Smooth muscle cell (in vitro differentiated cells): ENCODE data around the gene CYLD. TPM values are rescaled to one million over a fixed set of nuclear protein-coding genes. Genes with fewer than 3 reads are reported as not detected.

ENCODE experiments used
- DNase-seq: peaks from one replicate; lab custom pipeline; 2025; ENCODE audit not compliant: unreplicated experiment; lab: John Stamatoyannopoulos, UW
- H2AFZ ChIP-seq: fragments of 200-600 bp; sonication (generic); 2 replicates; pipeline ENCODE4 v1.6.0; 2016; ENCODE audit warnings: antibody characterized with exemption, low read depth, mild to moderate bottlenecking
- H3F3A ChIP-seq: fragments of 200-600 bp; sonication (generic); 2 replicates; pipeline ENCODE4 v1.6.0; 2017; ENCODE audit warnings: antibody characterized with exemption, low read depth
- H3K27ac ChIP-seq: fragments of 200-600 bp; sonication (generic); 2 replicates; pipeline ENCODE4 v1.5.1; 2016; ENCODE audit warnings: low read depth, mild to moderate bottlenecking
- H3K27me3 ChIP-seq: fragments of 200-600 bp; sonication (generic); 2 replicates; pipeline ENCODE4 v1.6.1; 2016; ENCODE audit warnings: low read depth, mild to moderate bottlenecking
- H3K36me3 ChIP-seq: fragments of 200-600 bp; sonication (generic); 2 replicates; pipeline ENCODE4 v1.5.1; 2016; ENCODE audit warnings: low read depth
- H3K4me1 ChIP-seq: fragments of 200-600 bp; sonication (generic); 2 replicates; pipeline ENCODE4 v1.5.1; 2016; ENCODE audit warnings: low read depth
- H3K4me2 ChIP-seq: fragments of 200-600 bp; sonication (generic); 2 replicates; pipeline ENCODE4 v1.6.0; 2016; ENCODE audit warnings: mild to moderate bottlenecking
- H3K4me3 ChIP-seq: fragments of 200-600 bp; sonication (generic); 2 replicates; pipeline ENCODE4 v1.5.1; 2016; ENCODE audit warnings: mild to moderate bottlenecking
- H3K79me2 ChIP-seq: fragments of 200-600 bp; sonication (generic); 2 replicates; pipeline ENCODE4 v1.6.0; 2016; ENCODE audit warnings: low read depth, mild to moderate bottlenecking
- H3K9ac ChIP-seq: fragments of 200-600 bp; sonication (generic); 2 replicates; pipeline ENCODE4 v1.6.0; 2016; ENCODE audit warnings: low read depth
- H3K9me3 ChIP-seq: fragments of 200-600 bp; sonication (generic); replicated peaks from 2 replicates; pipeline ENCODE4 v1.5.1; 2016; ENCODE audit warnings: low read depth
- H4K20me1 ChIP-seq: fragments of 200-600 bp; sonication (generic); 2 replicates; pipeline ENCODE4 v1.6.0; 2016; ENCODE audit warnings: low read depth
- CTCF ChIP-seq: fragments of 200-600 bp; sonication (generic); IDR thresholded peaks from 2 replicates; pipeline ENCODE4 v1.5.1; 2017; ENCODE audit warnings: borderline replicate concordance, mild to moderate bottlenecking, antibody characterized with exemption; ENCODE audit not compliant: insufficient read depth, poor library complexity, severe bottlenecking
- WGBS: methylation state at CpG from one replicate; pipeline ENCODE4 v1.1.7; 2016; ENCODE audit warnings: low lambda C conversion rate; 5-methylcytosine and 5-hydroxymethylcytosine counted together
- polyA plus RNA-seq: library from polyadenylated mRNA; unstranded; fragments of >200 nt; fragmentation: Nextera tagmentation; extraction: Ambion mirVana; gene quantifications from 2 replicates; pipeline ENCODE4 v1.2.1, GENCODE V29; 2016
- total RNA-seq: library from RNA; depleted of rRNA; stranded (reverse); fragments of >200 nt; gene quantifications from 2 replicates; pipeline ENCODE4 v1.2.3, GENCODE V29; 2014

Gene CYLD
- total and polyA plus RNA-seq, 2 experiments from 2014 or later = 11.3 to 13.8 TPM

- Histone ChIP-seq H3K27me3 (no peaks in the 10 kb centered on the region), H3K9me3 (no peaks in the 10 kb centered on the region), H4K20me1 (peaks cover 3% of the 10 kb centered on the region), H3K27ac (no peak overlapping the region), H3K36me3 (peaks cover 7% of the 10 kb centered on the region), H3K79me2 (no peaks in the 10 kb centered on the region), H3F3A (no peaks in the 10 kb centered on the region), H3K4me3 (no peak overlapping the region), H3K4me1 (no peaks in the 10 kb centered on the region), H2AFZ (no peak overlapping the region), H3K4me2 (no peak overlapping the region), H3K9ac (no peak overlapping the region)
- 96% methylated on average over 4 of the region's 4 CpGs for WGBS
- TF ChIP-seq CTCF = no peak
- no peak for DNase-seq
Observed at GRCh38 chr16:50752471-50753235, 10.8 kb downstream of the CYLD start.

DNA sequence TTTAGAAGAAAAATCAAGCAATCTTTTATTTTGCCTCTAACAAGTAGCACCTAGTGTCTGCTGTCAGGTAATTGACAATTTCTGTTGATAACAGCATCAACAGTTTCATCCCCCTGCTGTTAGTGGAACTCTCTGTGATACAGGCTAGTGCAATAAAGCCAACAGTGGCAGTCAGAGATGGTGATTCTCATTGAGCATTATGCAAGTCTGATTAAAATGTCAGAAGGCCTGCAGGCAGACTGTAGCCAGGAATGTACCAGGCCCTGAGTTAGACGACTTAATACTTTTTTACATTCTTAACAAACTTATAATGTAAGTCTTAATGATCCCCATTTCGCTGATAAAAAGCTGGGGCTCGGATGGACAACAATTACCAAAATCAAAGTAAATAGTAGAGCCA is 14.6 kb downstream of the CYLD start:
- Histone ChIP-seq H3K36me3 (peaks cover 7% of the 10 kb centered on the region), H4K20me1 (peaks cover 12% of the 10 kb centered on the region), H3K4me2 (no peak overlapping the region), H2AFZ (no peak overlapping the region), H3F3A (no peaks in the 10 kb centered on the region), H3K27me3 (no peaks in the 10 kb centered on the region), H3K79me2 (no peaks in the 10 kb centered on the region), H3K9me3 (no peaks in the 10 kb centered on the region), H3K4me3 (no peak overlapping the region), H3K9ac (no peak overlapping the region), H3K27ac (no peak overlapping the region), H3K4me1 (no peaks in the 10 kb centered on the region)
- 85% methylated on average over 3 of the region's 3 CpGs for WGBS
- TF ChIP-seq CTCF = no peak
- DNase-seq = no peak

DNA sequence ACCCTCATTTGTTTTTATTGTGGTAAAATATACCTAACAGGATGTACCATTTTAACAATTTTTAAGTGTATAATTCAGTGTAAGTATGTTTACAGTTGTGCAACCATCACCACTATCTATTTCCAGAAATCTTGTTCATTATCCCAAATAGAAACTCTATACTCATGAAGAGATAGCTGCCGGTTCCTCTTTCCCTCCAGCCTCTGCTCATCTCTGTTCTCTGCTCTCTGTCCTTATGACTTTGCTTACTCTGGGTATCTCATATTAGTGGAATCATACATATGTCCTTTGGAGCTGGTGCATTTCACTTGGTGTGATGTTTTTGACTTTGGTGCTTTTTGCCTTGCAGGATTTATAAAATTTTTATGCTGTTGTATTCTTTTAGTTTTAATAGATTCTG is 19.4 kb downstream of the CYLD start:
- WGBS = 66% methylated on average over 1 of the region's 1 CpG
- peaks cover 8% of the 10 kb centered on the region for H3K36me3 ChIP-seq
- H3K79me2 ChIP-seq = no peaks in the 10 kb centered on the region

More for the DNA sequence above, 19.4 kb downstream of the CYLD start:
- no peak overlapping the region for H3K4me2 ChIP-seq
- no peaks in the 10 kb centered on the region for H3K27me3 ChIP-seq
- no peak overlapping the region for H2AFZ ChIP-seq
- H3K4me1 ChIP-seq = no peaks in the 10 kb centered on the region
- no peaks in the 10 kb centered on the region for H3K9me3 ChIP-seq
- no peak overlapping the region for H3K4me3 ChIP-seq
- TF ChIP-seq CTCF = no peak
- no peak overlapping the region for H3K27ac ChIP-seq
- no peaks in the 10 kb centered on the region for H3F3A ChIP-seq
- H3K9ac ChIP-seq = no peak overlapping the region
- peaks cover 16% of the 10 kb centered on the region for H4K20me1 ChIP-seq
- DNase-seq = no peak
